Astrocyte of the spinal cord (primary cell): ENCODE data around the gene WDR19.

Source experiments
- DNase-seq: peaks from one replicate; pipeline ENCODE4 v3.0.0; 2011; ENCODE audit warnings: low read depth, low spot score
- H3K4me3 ChIP-seq: 2 replicates; pipeline ENCODE4 v1.5.1; 2011; ENCODE audit warnings: low read depth, mild to moderate bottlenecking, low read length, moderate library complexity
- in situ Hi-C: cut with HindIII; loops from 2 replicates; pipeline ENCODE4 v1.10.0; 2017; ENCODE audit warnings: low sequenced_read_pairs
- TF ChIP-seq, protein P1 (sequence below): IDR thresholded peaks from 2 replicates; pipeline ENCODE4 v1.5.1; 2012; ENCODE audit warnings: low read depth, mild to moderate bottlenecking, low read length, inconsistent platforms

WDR19 gene

DNA sequence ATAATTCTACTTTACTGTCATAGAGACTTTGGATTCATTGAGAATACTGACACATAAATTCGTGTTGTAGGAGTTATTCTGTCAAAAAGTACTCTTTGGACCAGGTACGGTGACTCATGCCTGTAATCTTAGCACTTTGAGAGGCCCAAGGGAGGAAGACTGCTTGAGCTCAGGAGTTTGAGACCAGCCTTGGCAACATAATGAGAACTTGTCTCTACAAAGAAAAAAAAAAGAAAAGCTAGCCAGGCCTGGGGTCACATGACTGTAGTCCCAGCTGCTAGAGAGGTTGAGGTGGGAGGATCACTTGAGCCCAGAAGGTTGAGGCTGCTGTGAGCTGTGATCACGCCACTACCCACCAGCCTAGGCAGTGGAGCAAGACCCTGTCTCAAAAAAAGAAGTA is 54.9 kb downstream of the WDR19 start:
- no peak overlapping the region for H3K4me3 ChIP-seq
- TF ChIP-seq, protein P1, sequence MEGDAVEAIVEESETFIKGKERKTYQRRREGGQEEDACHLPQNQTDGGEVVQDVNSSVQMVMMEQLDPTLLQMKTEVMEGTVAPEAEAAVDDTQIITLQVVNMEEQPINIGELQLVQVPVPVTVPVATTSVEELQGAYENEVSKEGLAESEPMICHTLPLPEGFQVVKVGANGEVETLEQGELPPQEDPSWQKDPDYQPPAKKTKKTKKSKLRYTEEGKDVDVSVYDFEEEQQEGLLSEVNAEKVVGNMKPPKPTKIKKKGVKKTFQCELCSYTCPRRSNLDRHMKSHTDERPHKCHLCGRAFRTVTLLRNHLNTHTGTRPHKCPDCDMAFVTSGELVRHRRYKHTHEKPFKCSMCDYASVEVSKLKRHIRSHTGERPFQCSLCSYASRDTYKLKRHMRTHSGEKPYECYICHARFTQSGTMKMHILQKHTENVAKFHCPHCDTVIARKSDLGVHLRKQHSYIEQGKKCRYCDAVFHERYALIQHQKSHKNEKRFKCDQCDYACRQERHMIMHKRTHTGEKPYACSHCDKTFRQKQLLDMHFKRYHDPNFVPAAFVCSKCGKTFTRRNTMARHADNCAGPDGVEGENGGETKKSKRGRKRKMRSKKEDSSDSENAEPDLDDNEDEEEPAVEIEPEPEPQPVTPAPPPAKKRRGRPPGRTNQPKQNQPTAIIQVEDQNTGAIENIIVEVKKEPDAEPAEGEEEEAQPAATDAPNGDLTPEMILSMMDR = no peak
- in situ Hi-C loops = no loop called here
- no peak for DNase-seq

DNA sequence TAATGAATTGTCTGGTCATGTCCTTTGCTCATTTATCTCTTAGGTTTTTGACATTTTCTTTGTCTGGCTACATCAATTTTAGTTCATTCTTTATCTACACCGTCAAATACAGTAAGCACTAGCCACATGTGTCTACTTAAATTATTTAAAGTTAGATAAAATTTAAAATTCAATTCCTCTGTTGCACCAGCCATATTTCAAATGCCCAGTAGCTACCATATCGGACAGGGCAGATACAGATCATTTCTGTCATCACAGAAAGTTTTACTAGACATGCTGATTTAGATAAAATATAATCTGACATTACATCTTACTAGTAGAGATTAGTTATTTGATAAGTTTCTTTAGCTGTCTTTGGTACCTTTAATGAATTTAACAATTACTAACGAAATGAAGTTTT is 61.1 kb downstream of the WDR19 start:
- DNase-seq = no peak
- no peak overlapping the region for H3K4me3 ChIP-seq
- TF ChIP-seq, protein P1 = no peak
- in situ Hi-C loops = no loop called here

DNA sequence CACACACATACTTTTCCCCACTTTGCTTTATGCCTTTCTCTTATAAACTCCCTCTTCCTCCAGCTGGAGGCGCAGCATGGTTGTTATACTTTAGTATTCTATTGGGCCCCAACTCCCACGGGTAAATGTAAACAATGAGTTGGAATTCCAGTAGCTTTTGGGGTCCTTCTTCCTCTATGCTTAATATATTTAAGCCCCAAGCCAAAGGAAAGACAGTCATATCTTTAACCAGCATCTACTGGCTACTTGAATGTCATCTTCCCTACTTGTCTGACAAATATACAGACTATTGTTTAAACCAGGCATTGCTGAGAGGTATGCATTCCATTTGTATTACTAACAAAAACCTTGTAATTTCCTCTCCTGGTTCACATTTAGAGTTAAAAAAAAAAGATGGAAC is 72.9 kb downstream of the WDR19 start:
- H3K4me3 ChIP-seq = no peak overlapping the region
- DNase-seq = peak; percentile 49
- in situ Hi-C loops = no loop called here
- TF ChIP-seq, protein P1 = peak; percentile 9

DNA sequence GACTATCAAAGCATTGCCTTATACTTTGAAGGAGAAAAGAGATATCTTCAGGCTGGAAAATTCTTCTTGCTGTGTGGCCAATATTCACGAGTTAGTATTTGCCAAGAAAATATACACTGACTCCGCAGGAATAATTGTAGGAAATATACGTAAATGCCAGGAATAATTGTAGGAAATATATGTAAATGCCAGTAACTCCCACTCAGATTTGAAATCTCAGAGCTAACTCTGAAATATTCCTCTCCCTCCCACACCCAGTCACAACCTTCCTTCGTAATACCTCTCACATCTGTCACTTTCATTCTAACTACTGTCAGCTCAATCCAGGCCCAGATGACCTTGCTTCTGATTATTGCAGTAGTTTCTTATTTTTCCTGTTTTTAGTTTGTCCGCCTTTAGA is 73.5 kb downstream of the WDR19 start:
- DNase-seq = no peak
- no peak overlapping the region for H3K4me3 ChIP-seq
- TF ChIP-seq, protein P1 = no peak
- in situ Hi-C loops = no loop called here

DNA sequence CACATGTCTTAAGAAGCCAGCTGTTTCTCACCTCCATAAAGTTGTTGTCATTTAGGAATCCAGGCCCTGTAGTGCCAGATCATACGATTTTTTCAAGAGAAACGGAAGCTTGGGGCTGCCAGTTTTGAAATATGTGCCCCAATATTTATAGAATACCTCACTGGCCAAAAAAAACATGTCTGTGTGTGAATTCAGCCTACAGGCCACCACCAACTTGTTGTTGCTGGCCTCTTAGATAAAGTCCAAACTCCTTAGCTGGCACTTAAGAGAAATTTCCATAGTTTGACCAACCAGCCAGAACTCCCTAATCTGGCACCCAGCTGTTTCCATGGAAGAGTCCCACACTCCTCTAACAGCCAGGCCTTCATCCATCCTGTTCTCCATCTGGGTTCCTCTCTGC is 74.1 kb downstream of the WDR19 start:
- in situ Hi-C loops = no loop called here
- no peak overlapping the region for H3K4me3 ChIP-seq
- TF ChIP-seq, protein P1 = no peak
- peak; percentile 53 for DNase-seq

DNA sequence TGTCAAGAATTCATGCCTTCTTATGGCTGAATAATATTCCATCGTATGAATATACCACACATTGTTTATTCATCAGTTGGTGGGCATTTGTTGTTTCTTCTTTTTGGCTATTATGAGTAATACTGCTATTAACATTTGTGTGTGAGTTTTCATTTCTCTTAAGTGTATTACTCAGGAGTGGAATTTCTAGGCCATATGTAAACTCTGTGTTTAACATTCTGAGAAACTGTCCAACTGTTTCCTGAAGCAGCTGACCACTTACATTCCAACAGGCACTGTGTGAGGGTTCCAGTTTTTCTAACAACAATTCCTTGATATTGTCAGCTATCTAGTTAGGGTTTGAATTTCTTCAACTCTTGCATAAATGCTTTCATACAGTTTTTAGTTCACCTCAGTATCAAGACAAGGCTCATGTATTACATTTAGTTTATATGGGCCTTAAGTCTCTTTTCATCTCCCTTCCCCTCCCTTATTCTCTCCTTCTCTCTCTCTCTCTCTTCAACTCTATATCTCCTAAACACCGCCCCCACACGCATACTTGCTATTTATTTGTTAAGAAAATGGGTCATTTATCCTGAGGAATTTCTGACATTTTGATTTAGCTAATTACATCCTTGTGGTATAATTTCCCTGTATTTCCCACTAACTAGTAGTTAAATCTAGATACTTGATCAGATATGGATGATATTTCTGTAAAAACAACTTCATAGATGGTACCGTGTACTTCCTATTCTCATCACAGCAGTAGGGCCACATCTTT is 77.4 kb downstream of the WDR19 start:
- DNase-seq = peak; percentile 62
- in situ Hi-C loops = no loop called here
- no peak overlapping the region for H3K4me3 ChIP-seq
- TF ChIP-seq, protein P1 = no peak
